GM10266 (cell line): ENCODE data around the gene ZNF385D.

Source experiments
- DNase-seq: peaks from one replicate; pipeline ENCODE4 v3.0.0; 2012; ENCODE audit errors: extremely low spot score
- CTCF ChIP-seq: IDR thresholded peaks from 2 replicates; pipeline ENCODE4 v1.5.1; 2012; ENCODE audit warnings: mild to moderate bottlenecking, low read depth; ENCODE audit not compliant: control insufficient read depth, insufficient read depth; ENCODE audit errors: missing control alignments

Gene ZNF385D

DNA sequence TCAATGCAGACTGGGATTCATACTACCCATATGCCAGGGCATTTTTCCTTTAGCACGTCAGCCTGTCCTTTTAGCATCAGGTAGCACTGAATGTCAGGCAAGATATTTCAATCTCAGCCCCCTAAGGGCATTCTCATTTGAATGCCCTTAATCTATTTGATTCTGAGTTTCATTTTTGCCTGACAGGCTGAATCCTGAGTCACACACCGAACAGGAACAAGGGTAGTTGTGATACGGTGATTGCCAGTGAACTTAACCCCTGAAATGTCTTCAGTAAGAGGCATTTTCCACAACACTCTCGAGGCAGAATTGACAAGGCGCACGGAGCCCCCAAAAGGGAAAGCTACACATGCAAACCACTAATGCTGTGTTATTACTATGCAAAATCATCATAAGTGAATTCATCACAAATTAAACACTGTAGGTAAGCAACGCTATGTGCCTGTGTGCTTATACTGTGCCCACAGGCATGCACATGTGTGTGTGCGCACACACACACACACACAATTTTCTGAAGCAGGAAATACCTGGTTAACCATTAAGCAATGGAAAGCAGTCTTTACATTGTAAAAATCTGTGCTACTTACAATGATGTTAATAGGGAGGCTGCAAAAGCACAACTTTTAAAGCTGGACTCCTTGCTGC is 130.4 kb downstream of the ZNF385D start:
- no peak for DNase-seq
- no peak for TF ChIP-seq CTCF

GRCh38 chr3:21618695-21619094 is 132.3 kb downstream of the ZNF385D start:
- no peak for DNase-seq
- TF ChIP-seq CTCF = no peak

DNA sequence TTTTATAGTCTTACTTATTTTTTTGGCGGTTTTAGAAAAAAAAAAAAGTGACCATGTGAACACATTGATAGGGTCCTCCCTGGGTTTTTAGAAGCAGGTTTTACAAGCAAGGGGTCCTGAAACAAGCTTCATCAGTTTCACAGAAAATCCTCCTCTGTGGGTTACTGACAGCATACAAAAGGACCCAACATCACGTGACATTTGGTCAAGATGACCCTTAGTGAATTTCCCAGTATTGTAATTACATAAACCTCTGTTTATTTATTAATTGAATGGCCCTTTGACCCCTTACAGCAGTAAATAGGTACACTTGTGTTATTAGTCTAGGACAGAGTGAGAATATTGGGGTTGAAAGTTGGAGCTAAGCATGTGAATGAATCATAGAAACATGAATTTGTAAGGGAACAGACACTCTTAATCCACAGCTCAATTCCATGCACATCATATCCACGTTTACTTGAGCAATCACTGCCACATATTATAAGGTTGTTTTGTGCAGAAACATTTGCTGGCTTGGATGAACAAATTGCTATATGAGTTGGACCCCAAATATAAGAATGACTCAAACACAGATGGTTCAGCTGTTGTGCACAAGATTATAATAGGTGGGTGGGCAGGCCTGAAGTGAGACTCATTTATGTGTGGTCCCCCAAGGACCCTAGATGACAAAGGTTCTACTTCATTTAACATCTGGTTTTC is 137.5 kb downstream of the ZNF385D start:
- DNase-seq = no peak
- TF ChIP-seq CTCF = no peak

- DNase-seq = no peak
- no peak for TF ChIP-seq CTCF
Observed at GRCh38 chr3:21601178-21601577, 149.8 kb downstream of the ZNF385D start.

DNA sequence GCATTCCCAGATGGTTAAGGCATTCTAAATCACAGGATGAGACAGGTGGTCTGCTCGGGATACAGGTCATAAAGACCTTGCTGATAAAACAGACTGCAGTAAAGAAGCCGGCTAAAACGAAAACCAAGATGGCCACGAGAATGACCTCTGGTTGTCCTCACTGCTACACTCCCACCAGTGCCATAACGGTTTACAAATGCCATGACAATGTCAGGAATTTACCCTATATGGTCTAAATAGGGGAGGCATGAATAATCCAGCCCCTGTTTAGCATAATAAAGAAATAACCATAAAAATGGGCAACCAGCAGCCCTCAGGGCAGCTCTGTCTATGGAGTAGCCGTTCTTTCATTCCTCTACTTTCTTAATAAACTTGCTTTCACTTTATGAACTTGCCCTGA is 151.1 kb downstream of the ZNF385D start:
- no peak for TF ChIP-seq CTCF
- DNase-seq = no peak

DNA sequence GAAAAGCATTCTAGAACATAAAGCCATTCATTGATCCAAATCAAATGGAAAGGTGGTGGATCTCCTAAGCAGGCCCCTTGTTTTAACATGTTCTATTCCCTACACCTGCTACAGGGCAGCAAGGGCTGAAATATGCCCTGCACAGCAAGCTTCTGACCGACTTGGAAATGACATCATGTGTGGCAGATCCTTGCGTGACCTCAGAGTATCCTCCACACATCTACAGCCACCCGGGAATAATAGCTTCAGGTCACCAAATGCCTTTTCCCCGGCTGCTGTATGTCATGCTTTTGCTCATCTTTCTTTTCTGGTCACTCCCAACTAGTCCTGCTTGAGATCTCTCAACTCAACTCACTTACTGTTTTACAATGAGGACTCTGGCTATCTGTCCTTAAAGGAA is 158.2 kb downstream of the ZNF385D start:
- DNase-seq = no peak
- no peak for TF ChIP-seq CTCF

- TF ChIP-seq CTCF = no peak
- DNase-seq = no peak
Observed at GRCh38 chr3:21587894-21588293, 163.1 kb downstream of the ZNF385D start.
